ENCODE measurements around the gene LRRC32. TPM values are rescaled to one million over a fixed set of nuclear protein-coding genes. Genes with fewer than 3 reads are reported as not detected.

LRRC32 gene
- total and polyA plus RNA-seq, 9 of the 15 experiments (the other 6 are each of a cell fraction or from before 2014, with no cell fraction given) = 0.10 to 0.50 (median 0.19) TPM; not detected in 5

DNA sequence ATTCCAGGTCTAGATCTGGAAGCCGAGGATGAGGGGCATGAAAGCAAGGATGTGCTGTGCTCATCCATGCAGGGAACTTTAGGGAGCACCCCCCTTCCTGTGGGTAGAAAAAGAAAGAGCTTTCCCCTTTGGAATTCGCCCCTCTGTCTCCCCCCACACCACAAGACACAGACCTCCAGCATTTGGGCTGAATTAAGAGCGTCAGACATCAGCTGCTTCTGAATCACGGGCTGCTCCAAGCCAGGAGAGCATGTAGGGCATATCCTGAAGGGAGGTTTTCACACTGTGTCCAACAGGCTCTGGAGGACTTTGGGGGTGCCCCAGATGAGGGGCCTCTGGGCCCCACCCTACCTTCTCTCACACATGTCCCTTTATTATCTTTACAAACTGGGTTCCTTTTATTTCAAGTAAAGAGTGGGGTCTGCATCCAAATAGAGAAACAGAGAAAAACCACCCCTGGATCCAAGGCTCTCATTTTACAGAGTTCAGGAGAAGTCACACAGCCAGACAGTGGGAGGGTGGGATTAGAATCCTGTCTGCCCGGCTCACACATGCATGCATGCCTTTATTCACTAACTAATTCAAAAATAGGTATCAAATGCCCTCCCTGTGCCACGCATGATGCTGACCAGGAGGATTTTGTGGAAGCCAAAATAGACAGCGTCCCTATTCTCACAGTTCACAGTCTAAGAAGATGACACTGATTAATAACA, 52.8 kb downstream of the LRRC32 start:
- POLR2A ChIA-PET = interaction anchor here (0.6 kb wide), 1 partner anchor 181 kb away, joined by 4 read pairs; no protein-coding TSS in a partner anchor
- DNase-seq (ENCODE audit: extremely low read depth in 1 of 4, low spot score in 3 of 4) (no peak), FAIRE-seq (no peak), ATAC-seq (no peak)
- BruUV-seq (replicated peaks) = no TSS peak
- Histone ChIP-seq H3K27ac (ENCODE audit: extremely low read depth, low read depth, low read length) (no peak overlapping the region), H3K9ac (ENCODE audit: insufficient read depth in 1 of 2, low read depth in 2 of 2, low read length in 2 of 2) (no peak overlapping the region), H3K4me1 (replicated peaks in 1 of 2; ENCODE audit: control insufficient read depth in 2 of 2, insufficient read depth in 2 of 2, low read length in 2 of 2) (0 out of 5 replicates have a peak, but pooled peaks cover 0 to 3% of the 10 kb centered on the region in 2 experiments), H3K4me3 (no peak overlapping the region), H3K27me3 (ENCODE audit: control insufficient read depth in 2 of 2, insufficient read depth in 2 of 2, low read length in 2 of 2) (peaks cover 0 to 10% of the 10 kb centered on the region in 2 experiments; a peak in 2 of 5 replicates), H3K9me1 (ENCODE audit: control insufficient read depth, insufficient read depth, low read length) (no peaks in the 10 kb centered on the region), H4K20me1 (replicated peaks; ENCODE audit: control insufficient read depth, insufficient read depth, low read length) (no peaks in the 10 kb centered on the region), H3K4me2 (ENCODE audit: insufficient read depth, low read length) (no peak overlapping the region), H3K79me2 (ENCODE audit: control insufficient read depth, insufficient read depth, low read length) (no peaks in the 10 kb centered on the region), H2AFZ (ENCODE audit: low read depth, low read length) (no peak overlapping the region), H3K9me3 (replicated peaks; ENCODE audit: control insufficient read depth, insufficient read depth, low read depth, low read length) (peaks cover 7% of the 10 kb centered on the region; the same call in 1 of the 2 replicates), H3K36me3 (ENCODE audit: control insufficient read depth, insufficient read depth, low read length) (no peaks in the 10 kb centered on the region)
- in situ Hi-C loops (cut with MboI) = no loop called here
- WGBS (ENCODE audit: insufficient coverage, low coverage, missing lambda C conversion rate) = 0% methylated on average over 7 of the region's 7 CpGs
- intact Hi-C loops (cut with micrococcal nuclease) = no loop called here
- CTCF ChIA-PET (ENCODE audit: low intra/inter-chr PET ratio) = no interaction called here
- TF ChIP-seq SMARCC2 (IDR thresholded peaks at IDR 0.05; ENCODE audit: low read depth) (no peak), SMAD1 (IDR thresholded peaks at IDR 0.05; ENCODE audit: low read depth, low read length, partially characterized antibody) (no peak), ZNF23 (CRISPR knock-in tag; IDR thresholded peaks at IDR 0.05) (no peak), ZNF76 (CRISPR knock-in tag; IDR thresholded peaks at IDR 0.05; ENCODE audit: borderline replicate concordance) (no peak), HNRNPH1 (optimal IDR thresholded peaks at IDR 0.05; ENCODE audit: low read depth, low read length) (no peak), ZC3H4 (CRISPR knock-in tag; IDR thresholded peaks at IDR 0.05; ENCODE audit: borderline replicate concordance) (no peak), TCF7L2 (IDR thresholded peaks at IDR 0.05; ENCODE audit: low read depth, low read length) (no peak), ADNP (tag; IDR thresholded peaks at IDR 0.05) (no peak), RAD51 (IDR thresholded peaks at IDR 0.05; ENCODE audit: borderline replicate concordance, low read depth) (no peak), POLR2B (IDR thresholded peaks at IDR 0.05; ENCODE audit: low read depth, partially characterized antibody) (no peak), RBM15 (IDR thresholded peaks at IDR 0.05; ENCODE audit: insufficient read depth, low read length) (no peak), ZFP36 (IDR thresholded peaks at IDR 0.05; ENCODE audit: low read depth, low read length, partially characterized antibody) (no peak)
- TF ChIP-seq, protein P1, sequence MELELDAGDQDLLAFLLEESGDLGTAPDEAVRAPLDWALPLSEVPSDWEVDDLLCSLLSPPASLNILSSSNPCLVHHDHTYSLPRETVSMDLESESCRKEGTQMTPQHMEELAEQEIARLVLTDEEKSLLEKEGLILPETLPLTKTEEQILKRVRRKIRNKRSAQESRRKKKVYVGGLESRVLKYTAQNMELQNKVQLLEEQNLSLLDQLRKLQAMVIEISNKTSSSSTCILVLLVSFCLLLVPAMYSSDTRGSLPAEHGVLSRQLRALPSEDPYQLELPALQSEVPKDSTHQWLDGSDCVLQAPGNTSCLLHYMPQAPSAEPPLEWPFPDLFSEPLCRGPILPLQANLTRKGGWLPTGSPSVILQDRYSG (tag; conservative IDR thresholded peaks at IDR 0.05; ENCODE audit: low read depth) = no peak
- TF ChIP-seq, protein P2, sequence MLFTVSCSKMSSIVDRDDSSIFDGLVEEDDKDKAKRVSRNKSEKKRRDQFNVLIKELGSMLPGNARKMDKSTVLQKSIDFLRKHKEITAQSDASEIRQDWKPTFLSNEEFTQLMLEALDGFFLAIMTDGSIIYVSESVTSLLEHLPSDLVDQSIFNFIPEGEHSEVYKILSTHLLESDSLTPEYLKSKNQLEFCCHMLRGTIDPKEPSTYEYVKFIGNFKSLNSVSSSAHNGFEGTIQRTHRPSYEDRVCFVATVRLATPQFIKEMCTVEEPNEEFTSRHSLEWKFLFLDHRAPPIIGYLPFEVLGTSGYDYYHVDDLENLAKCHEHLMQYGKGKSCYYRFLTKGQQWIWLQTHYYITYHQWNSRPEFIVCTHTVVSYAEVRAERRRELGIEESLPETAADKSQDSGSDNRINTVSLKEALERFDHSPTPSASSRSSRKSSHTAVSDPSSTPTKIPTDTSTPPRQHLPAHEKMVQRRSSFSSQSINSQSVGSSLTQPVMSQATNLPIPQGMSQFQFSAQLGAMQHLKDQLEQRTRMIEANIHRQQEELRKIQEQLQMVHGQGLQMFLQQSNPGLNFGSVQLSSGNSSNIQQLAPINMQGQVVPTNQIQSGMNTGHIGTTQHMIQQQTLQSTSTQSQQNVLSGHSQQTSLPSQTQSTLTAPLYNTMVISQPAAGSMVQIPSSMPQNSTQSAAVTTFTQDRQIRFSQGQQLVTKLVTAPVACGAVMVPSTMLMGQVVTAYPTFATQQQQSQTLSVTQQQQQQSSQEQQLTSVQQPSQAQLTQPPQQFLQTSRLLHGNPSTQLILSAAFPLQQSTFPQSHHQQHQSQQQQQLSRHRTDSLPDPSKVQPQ (CRISPR knock-in tag; IDR thresholded peaks at IDR 0.05; ENCODE audit: borderline replicate concordance) = no peak
- TF ChIP-seq, protein P3, sequence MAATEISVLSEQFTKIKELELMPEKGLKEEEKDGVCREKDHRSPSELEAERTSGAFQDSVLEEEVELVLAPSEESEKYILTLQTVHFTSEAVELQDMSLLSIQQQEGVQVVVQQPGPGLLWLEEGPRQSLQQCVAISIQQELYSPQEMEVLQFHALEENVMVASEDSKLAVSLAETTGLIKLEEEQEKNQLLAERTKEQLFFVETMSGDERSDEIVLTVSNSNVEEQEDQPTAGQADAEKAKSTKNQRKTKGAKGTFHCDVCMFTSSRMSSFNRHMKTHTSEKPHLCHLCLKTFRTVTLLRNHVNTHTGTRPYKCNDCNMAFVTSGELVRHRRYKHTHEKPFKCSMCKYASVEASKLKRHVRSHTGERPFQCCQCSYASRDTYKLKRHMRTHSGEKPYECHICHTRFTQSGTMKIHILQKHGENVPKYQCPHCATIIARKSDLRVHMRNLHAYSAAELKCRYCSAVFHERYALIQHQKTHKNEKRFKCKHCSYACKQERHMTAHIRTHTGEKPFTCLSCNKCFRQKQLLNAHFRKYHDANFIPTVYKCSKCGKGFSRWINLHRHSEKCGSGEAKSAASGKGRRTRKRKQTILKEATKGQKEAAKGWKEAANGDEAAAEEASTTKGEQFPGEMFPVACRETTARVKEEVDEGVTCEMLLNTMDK (IDR thresholded peaks at IDR 0.05; ENCODE audit: borderline replicate concordance, insufficient read depth, low read depth, low read length, poor library complexity, severe bottlenecking) = no peak
